Stimulated activated CD8-positive, alpha-beta memory T cell treated with anti-CD3 and anti-CD28 coated beads, Interleukin-2, amount 100 ng/mL, for 1 hour (primary cell): ENCODE measurements around the gene PINLYP.

Source experiments
- DNase-seq, 2 donors: peaks; one replicate each; pipeline ENCODE4 v3.0.0-alpha.2; 2020; ENCODE audit warnings: low read depth in 2 of 2

Gene PINLYP

GRCh38 chr19:43628646-43629326, 53.2 kb downstream of the PINLYP start:
- DNase-seq, result no peak

DNA sequence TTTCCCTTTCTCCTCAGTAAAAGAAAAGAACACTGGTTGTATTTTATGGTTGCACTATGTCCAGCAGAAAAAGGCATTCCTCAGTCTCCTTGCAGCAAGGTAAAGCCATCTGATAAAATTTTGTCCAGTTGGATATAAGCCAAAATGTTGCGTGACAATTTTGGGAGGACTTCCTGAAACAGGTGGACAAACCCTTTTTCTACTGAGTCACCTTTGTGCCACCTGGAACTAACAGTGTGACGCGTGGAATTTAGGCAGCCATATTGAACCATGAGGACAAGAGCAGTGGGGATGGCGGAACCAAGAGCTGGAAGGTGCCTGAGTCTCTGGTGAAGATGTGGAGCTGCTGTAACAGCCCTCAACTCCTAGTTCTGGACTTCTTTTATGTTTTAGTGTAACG, 55.9 kb downstream of the PINLYP start:
- DNase-seq, result no peak
